HG03159 (cell line): Measurements from ENCODE around the gene SPATA19.
"Not testable (repeated sequence)": the region's sequence is repeated elsewhere in the genome, so short reads cannot be mapped to it uniquely, and the experiment has no call there.

Source experiments
- ATAC-seq: cut with Tn5 transposase; IDR thresholded peaks from one replicate; pipeline ENCODE4 v1.9.1; 2021; ENCODE audit warnings: mild to moderate bottlenecking, moderate library complexity; ENCODE audit not compliant: unreplicated experiment

SPATA19 gene

GRCh38 chr11:133845413-133845812 is at the start of gene SPATA19:
Gene SPATA19 (minus strand): TSS chr11:133845513. CDS start chr11:133845446, 67 bp downstream.
- ATAC-seq, result no peak

GRCh38 chr11:133895061-133895479 is 49.8 kb upstream of the SPATA19 start:
- ATAC-seq, result no peak

- no peak for ATAC-seq
These were observed 48.1 kb upstream of the SPATA19 start for GRCh38 chr11:133893381-133893780.

GRCh38 chr11:133892584-133893380 is 47.5 kb upstream of the SPATA19 start:
- ATAC-seq, result no peak

GRCh38 chr11:133892126-133892525 is 46.8 kb upstream of the SPATA19 start:
- no peak for ATAC-seq

GRCh38 chr11:133889893-133890292 is 44.6 kb upstream of the SPATA19 start:
- ATAC-seq, result no peak

- no peak for ATAC-seq
These were observed 43.9 kb upstream of the SPATA19 start for GRCh38 chr11:133889188-133889587.

GRCh38 chr11:133887692-133888332 is 42.5 kb upstream of the SPATA19 start:
- ATAC-seq, result no peak

GRCh38 chr11:133886029-133886428 is 40.7 kb upstream of the SPATA19 start:
- no peak for ATAC-seq

- ATAC-seq, result no peak
These were observed 26.8 kb upstream of the SPATA19 start for GRCh38 chr11:133872160-133872559.

GRCh38 chr11:133867456-133867855 is 22.1 kb upstream of the SPATA19 start:
- no peak for ATAC-seq

- ATAC-seq, result no peak
These were observed 20.2 kb upstream of the SPATA19 start for GRCh38 chr11:133865466-133865865.

GRCh38 chr11:133864756-133865155 is 19.4 kb upstream of the SPATA19 start:
- ATAC-seq, result no peak

GRCh38 chr11:133860151-133860550 is 14.8 kb upstream of the SPATA19 start:
- ATAC-seq, result no peak

- not testable (repeated sequence) for ATAC-seq
These were observed 9.1 kb upstream of the SPATA19 start for GRCh38 chr11:133854330-133854960.

GRCh38 chr11:133844217-133844616 is 1.1 kb downstream of the SPATA19 start:
- ATAC-seq, result no peak

GRCh38 chr11:133843454-133843987 is 1.8 kb downstream of the SPATA19 start:
- ATAC-seq, result no peak

GRCh38 chr11:133842730-133843129 is 2.6 kb downstream of the SPATA19 start:
- ATAC-seq, result no peak

- ATAC-seq, result no peak
These were observed 3.3 kb downstream of the SPATA19 start for GRCh38 chr11:133842053-133842452.

- ATAC-seq, result no peak
These were observed 3.9 kb downstream of the SPATA19 start for GRCh38 chr11:133841279-133842043.

- ATAC-seq, result no peak
These were observed 4.8 kb downstream of the SPATA19 start for GRCh38 chr11:133840479-133840941.
